Fibroblast of lung (primary cell): ENCODE results near the gene ANKRD44. TPM values are rescaled to one million over a fixed set of nuclear protein-coding genes. Genes with fewer than 3 reads are reported as not detected.

ENCODE experiments used
- DNase-seq, 2 donors: peaks; one replicate each; pipeline versions ENCODE4 v3.0.0 to v3.0.0-alpha.2; 2010; ENCODE audit warnings: low read depth in 2 of 2
- H2AFZ ChIP-seq: 2 replicates; pipeline ENCODE4 v1.5.1; 2012; ENCODE audit warnings: low read length, control low read depth, inconsistent platforms
- H3K27ac ChIP-seq: 2 replicates; pipeline ENCODE4 v1.5.1; 2011; ENCODE audit warnings: low read length, control low read depth; ENCODE audit not compliant: insufficient read depth
- H3K27me3 ChIP-seq: 2 replicates; pipeline ENCODE4 v1.5.1; 2011; ENCODE audit warnings: mild to moderate bottlenecking, low read length; ENCODE audit not compliant: control insufficient read depth, insufficient read depth
- H3K36me3 ChIP-seq: 2 replicates; pipeline ENCODE4 v1.5.1; 2011; ENCODE audit warnings: low read length; ENCODE audit not compliant: control insufficient read depth, insufficient read depth
- H3K4me1 ChIP-seq: 2 replicates; pipeline ENCODE4 v1.5.1; 2011; ENCODE audit warnings: low read length; ENCODE audit not compliant: control insufficient read depth, insufficient read depth; ENCODE audit errors: extremely low read depth
- H3K4me2 ChIP-seq: 2 replicates; pipeline ENCODE4 v1.5.1; 2011; ENCODE audit warnings: low read length, control low read depth; ENCODE audit not compliant: insufficient read depth; ENCODE audit errors: extremely low read depth
- H3K4me3 ChIP-seq, 4 experiments: fragments of 200-600 bp in 1 of 4; sonication (generic) in 1 of 4; replicated peaks in 1 of 4; 2 replicates each; pipeline ENCODE4 v1.5.1; 2011 to 2016; ENCODE audit warnings: low read length in 4 of 4, low read depth in 3 of 4, mild to moderate bottlenecking in 3 of 4, control low read depth in 2 of 4, inconsistent platforms in 1 of 4, mixed read lengths in 1 of 4; ENCODE audit not compliant: insufficient read depth in 1 of 4; ENCODE audit errors: control extremely low read depth in 1 of 4
- H3K79me2 ChIP-seq: 2 replicates; pipeline ENCODE4 v1.5.1; 2012; ENCODE audit warnings: mild to moderate bottlenecking, low read length, inconsistent platforms; ENCODE audit not compliant: control insufficient read depth, insufficient read depth
- H3K9ac ChIP-seq: 2 replicates; pipeline ENCODE4 v1.5.1; 2011; ENCODE audit warnings: mild to moderate bottlenecking, low read length, control low read depth; ENCODE audit not compliant: insufficient read depth
- H3K9me3 ChIP-seq: 2 replicates; pipeline ENCODE4 v1.5.1; 2012; ENCODE audit warnings: low read depth, low read length; ENCODE audit not compliant: control insufficient read depth, insufficient read depth
- H4K20me1 ChIP-seq: 2 replicates; pipeline ENCODE4 v1.5.1; 2011; ENCODE audit warnings: low read length; ENCODE audit not compliant: control insufficient read depth, insufficient read depth; ENCODE audit errors: extremely low read depth
- CTCF ChIP-seq, 2 donors: IDR thresholded peaks in 1 of 2; conservative IDR thresholded peaks in 1 of 2; 1 replicate in 1 of 2; 2 replicates in 1 of 2; pipeline ENCODE4 v1.5.1; 2011 to 2012; ENCODE audit warnings: low read length in 2 of 2, control low read depth in 1 of 2, inconsistent platforms in 1 of 2, low read depth in 1 of 2, mild to moderate bottlenecking in 1 of 2
- EZH2 ChIP-seq: IDR thresholded peaks from 2 replicates; pipeline ENCODE4 v1.5.1; 2012; ENCODE audit warnings: low read length, control low read depth, mild to moderate bottlenecking; ENCODE audit errors: missing control alignments
- polyA plus RNA-seq, 2 donors: library from polyadenylated mRNA; depleted of rRNA in 1 of 2; stranded (reverse) in 1 of 2; unstranded in 1 of 2; fragments of >200 nt; gene quantifications; 2 replicates each; pipeline ENCODE4 v1.2.1, GENCODE V29; 2011 to 2012; ENCODE audit warnings: missing spikeins in 1 of 2
- total RNA-seq: library from RNA; depleted of rRNA; stranded (reverse); fragments of >200 nt; gene quantifications from 2 replicates; pipeline ENCODE4 v1.2.1, GENCODE V29; 2014

ANKRD44 gene
- total and polyA plus RNA-seq, 2 donors (not counting 1 experiment from before 2014, with no cell fraction given), result 7.6 to 9.7 TPM

- Histone ChIP-seq H3K4me1 (no peaks in the 10 kb centered on the region), H3K4me3 (no peak overlapping the region), H3K4me2 (no peak overlapping the region), H4K20me1 (no peaks in the 10 kb centered on the region), H2AFZ (no peak overlapping the region), H3K9me3 (no peaks in the 10 kb centered on the region), H3K36me3 (no peaks in the 10 kb centered on the region), H3K9ac (no peak overlapping the region), H3K27me3 (no peaks in the 10 kb centered on the region), H3K79me2 (no peaks in the 10 kb centered on the region), H3K27ac (no peak overlapping the region)
- no peak for DNase-seq
- no peak for TF ChIP-seq EZH2
- no peak for TF ChIP-seq CTCF (conservative IDR thresholded peaks at IDR 0.05 in 1 of 2, IDR thresholded peaks at IDR 0.05 in 1 of 2; ENCODE audit: low read depth in 1 of 2, low read length in 2 of 2)
Measured at GRCh38 chr2:197185676-197186075, 124.9 kb downstream of the ANKRD44 start.

- Histone ChIP-seq H2AFZ (no peak overlapping the region), H3K27ac (no peak overlapping the region), H3K4me3 (no peak overlapping the region), H3K4me2 (no peak overlapping the region), H3K27me3 (no peaks in the 10 kb centered on the region), H3K36me3 (no peaks in the 10 kb centered on the region), H3K9ac (no peak overlapping the region), H3K9me3 (no peaks in the 10 kb centered on the region), H4K20me1 (no peaks in the 10 kb centered on the region), H3K79me2 (no peaks in the 10 kb centered on the region), H3K4me1 (peaks cover 2% of the 10 kb centered on the region)
- DNase-seq, result peak; percentile 59 to 81
- TF ChIP-seq EZH2 (no peak), CTCF (conservative IDR thresholded peaks at IDR 0.05 in 1 of 2, IDR thresholded peaks at IDR 0.05 in 1 of 2; ENCODE audit: low read depth in 1 of 2, low read length in 2 of 2) (no peak)
Measured at GRCh38 chr2:197184959-197185586, 125.5 kb downstream of the ANKRD44 start.

GRCh38 chr2:197183355-197183754 lies 127.2 kb downstream of the ANKRD44 start:
- no peak overlapping the region for H2AFZ ChIP-seq
- no peaks in the 10 kb centered on the region for H4K20me1 ChIP-seq
- H3K9ac ChIP-seq, result no peak overlapping the region
- DNase-seq, result peak in 1 of 2 donors; percentile 56
- peaks cover 8% of the 10 kb centered on the region for H3K4me1 ChIP-seq
- H3K27ac ChIP-seq, result no peak overlapping the region
- H3K79me2 ChIP-seq, result no peaks in the 10 kb centered on the region
- H3K36me3 ChIP-seq, result no peaks in the 10 kb centered on the region
- H3K4me3 ChIP-seq, result no peak overlapping the region
- TF ChIP-seq CTCF (conservative IDR thresholded peaks at IDR 0.05 in 1 of 2, IDR thresholded peaks at IDR 0.05 in 1 of 2; ENCODE audit: low read depth in 1 of 2, low read length in 2 of 2) (no peak), EZH2 (no peak)
- H3K9me3 ChIP-seq, result no peaks in the 10 kb centered on the region
- H3K4me2 ChIP-seq, result no peak overlapping the region
- no peaks in the 10 kb centered on the region for H3K27me3 ChIP-seq
